Epithelial cell of esophagus (primary cell): ENCODE data around the gene COMMD3.
A peak's percentile ranks its signal among the peaks of the same experiment; 100 is the strongest.

Source experiments
- DNase-seq: peaks from one replicate; pipeline ENCODE4 v3.0.0; 2010; ENCODE audit warnings: low read depth
- H3K4me3 ChIP-seq: 2 replicates; pipeline ENCODE4 v1.5.1; 2011; ENCODE audit warnings: mild to moderate bottlenecking, low read length, control low read depth
- CTCF ChIP-seq: IDR thresholded peaks from 2 replicates; pipeline ENCODE4 v1.5.1; 2011; ENCODE audit warnings: low read depth, mild to moderate bottlenecking, low read length, control low read depth, inconsistent platforms; ENCODE audit not compliant: insufficient read depth; ENCODE audit errors: missing control alignments

The COMMD3 gene

DNA sequence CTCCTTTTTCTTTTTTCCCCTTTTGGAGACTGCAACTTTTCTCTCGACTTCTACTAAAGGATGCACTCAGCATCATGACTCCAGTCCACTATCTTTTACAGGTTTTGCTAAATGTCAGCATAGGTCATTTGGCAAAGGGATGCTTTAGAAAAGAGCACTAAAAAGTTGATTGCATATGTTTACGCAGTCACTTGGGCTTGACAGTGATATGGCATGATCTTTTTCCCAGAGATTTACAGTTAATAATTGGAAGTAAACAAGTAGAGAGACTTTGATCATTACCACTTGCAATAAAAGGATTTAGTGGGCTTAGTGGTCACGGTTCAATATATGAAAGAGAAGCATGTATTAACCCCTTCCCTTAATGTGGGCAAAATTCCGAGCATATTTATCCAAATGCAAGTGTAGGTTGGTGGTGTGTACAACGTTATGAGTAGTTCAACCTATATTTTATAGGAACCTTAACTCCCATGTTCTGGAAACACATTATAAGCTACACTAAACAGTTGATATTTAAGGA, 6.5 kb downstream of the COMMD3 start:
- peak overlapping the region; percentile 57 for H3K4me3 ChIP-seq
- DNase-seq = no peak
- TF ChIP-seq CTCF = no peak

- no peak for TF ChIP-seq CTCF
- no peak for DNase-seq
- H3K4me3 ChIP-seq = no peak overlapping the region
These were observed 7.5 kb downstream of the COMMD3 start for GRCh38 chr10:22323538-22324305.

GRCh38 chr10:22324413-22324812, 8.2 kb downstream of the COMMD3 start:
- no peak overlapping the region for H3K4me3 ChIP-seq
- no peak for DNase-seq
- no peak for TF ChIP-seq CTCF

- no peak for DNase-seq
- TF ChIP-seq CTCF = no peak
- peak overlapping the region; percentile 52 for H3K4me3 ChIP-seq
These were observed 8.7 kb downstream of the COMMD3 start for GRCh38 chr10:22324893-22325271.

DNA sequence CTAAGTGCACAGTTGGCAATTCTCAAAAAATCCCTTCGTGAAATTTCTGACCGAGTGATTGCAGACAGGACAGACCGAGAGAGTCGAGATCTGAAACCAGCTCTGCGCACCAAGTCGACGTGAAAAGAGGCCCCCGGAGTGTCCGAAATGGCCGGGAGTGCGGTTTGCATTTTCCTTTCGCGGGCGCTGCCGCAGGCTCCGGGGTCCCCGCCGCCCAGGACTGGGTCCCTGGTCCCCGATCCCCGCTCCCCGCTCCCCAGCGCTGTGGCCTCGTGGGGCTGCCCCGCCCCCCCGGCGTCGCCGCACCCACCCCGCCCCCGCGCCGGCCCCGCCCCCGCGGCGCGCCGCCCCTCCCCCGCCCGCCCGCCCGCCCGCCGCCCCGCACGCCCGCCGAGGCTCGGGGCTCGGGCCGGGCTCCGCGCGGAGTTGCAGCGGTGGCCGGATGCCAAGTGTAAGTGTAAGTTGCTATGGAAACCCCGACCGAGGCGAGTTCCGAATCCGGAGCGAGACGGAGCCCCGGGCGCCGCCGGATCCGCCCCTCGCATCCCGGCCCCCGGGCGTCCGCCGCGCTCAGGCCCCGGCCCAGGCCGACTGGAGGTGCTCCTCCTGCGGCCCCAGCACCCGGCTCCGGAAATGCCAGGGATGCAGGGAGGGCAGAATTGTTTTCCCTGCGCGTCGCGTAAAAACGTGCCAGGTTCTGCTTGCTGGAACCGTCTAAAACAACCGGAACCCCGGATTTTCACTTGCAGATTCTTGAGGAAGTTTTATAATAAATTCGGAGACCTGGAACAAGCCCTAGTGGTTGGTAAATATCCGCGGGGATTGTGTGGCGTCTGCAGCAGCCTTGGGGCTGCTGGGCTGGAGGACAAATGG, 9.3 kb downstream of the COMMD3 start:
- no peak for TF ChIP-seq CTCF
- DNase-seq = peak; percentile 43
- peak overlapping the region; percentile 52 for H3K4me3 ChIP-seq

- no peak for DNase-seq
- peak overlapping the region; percentile 41 for H3K4me3 ChIP-seq
- TF ChIP-seq CTCF = no peak
These were observed 10.0 kb downstream of the COMMD3 start for GRCh38 chr10:22326145-22326702.
